Measurements from ENCODE around the gene EIF4A3. TPM values are rescaled to one million over a fixed set of nuclear protein-coding genes. Genes with fewer than 3 reads are reported as not detected.
A peak's percentile ranks its signal among the peaks of the same experiment; 100 is the strongest.

EIF4A3 gene
- total and polyA plus RNA-seq, 10 of the 15 experiments (the other 5 are each of a cell fraction or from before 2014, with no cell fraction given) = 53.3 to 225 (median 103) TPM

DNA sequence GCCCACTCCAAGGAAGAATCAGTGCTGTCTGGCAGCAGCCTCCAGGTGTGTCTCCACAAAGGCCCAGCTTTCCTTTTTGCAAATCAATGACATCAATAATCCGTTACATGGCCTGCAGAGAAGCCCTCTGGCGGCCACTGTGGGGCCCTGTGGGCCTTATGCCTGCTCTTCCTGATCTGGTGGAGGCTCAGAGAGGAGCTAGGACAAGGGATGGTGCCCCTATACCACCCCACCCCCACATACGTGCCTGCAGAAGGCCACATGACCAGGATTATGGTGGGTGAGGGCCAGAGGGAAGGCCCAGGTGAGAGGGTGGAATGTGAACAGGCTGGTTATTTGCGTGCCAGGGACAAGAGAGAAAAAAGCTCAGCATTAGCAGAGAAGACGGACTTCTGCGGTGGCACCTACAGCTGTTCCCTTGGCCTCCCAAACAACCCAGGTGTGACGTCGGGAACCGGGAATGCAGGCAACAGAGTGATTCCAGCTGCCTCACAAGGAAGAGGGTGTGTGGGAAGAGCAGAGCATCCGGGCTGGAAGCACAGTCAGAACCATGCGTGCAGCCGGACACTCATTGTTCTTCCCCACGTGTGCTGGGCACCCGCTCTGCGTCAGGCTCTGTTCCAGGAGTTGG is 22.5 kb downstream of the EIF4A3 start (continued):
- TF ChIP-seq, protein P1, sequence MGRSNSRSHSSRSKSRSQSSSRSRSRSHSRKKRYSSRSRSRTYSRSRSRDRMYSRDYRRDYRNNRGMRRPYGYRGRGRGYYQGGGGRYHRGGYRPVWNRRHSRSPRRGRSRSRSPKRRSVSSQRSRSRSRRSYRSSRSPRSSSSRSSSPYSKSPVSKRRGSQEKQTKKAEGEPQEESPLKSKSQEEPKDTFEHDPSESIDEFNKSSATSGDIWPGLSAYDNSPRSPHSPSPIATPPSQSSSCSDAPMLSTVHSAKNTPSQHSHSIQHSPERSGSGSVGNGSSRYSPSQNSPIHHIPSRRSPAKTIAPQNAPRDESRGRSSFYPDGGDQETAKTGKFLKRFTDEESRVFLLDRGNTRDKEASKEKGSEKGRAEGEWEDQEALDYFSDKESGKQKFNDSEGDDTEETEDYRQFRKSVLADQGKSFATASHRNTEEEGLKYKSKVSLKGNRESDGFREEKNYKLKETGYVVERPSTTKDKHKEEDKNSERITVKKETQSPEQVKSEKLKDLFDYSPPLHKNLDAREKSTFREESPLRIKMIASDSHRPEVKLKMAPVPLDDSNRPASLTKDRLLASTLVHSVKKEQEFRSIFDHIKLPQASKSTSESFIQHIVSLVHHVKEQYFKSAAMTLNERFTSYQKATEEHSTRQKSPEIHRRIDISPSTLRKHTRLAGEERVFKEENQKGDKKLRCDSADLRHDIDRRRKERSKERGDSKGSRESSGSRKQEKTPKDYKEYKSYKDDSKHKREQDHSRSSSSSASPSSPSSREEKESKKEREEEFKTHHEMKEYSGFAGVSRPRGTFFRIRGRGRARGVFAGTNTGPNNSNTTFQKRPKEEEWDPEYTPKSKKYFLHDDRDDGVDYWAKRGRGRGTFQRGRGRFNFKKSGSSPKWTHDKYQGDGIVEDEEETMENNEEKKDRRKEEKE (IDR thresholded peaks at IDR 0.05) = no peak
- peak; percentile 42 for TF ChIP-seq RAD21 (IDR thresholded peaks at IDR 0.05; ENCODE audit: insufficient read depth, low read depth, low read length)
- TF ChIP-seq EGR1 (IDR thresholded peaks at IDR 0.05; ENCODE audit: borderline replicate concordance in 1 of 2, low read depth in 2 of 2, low read length in 2 of 2) = no peak
- TF ChIP-seq SRF (IDR thresholded peaks at IDR 0.05; ENCODE audit: low read depth in 2 of 2, low read length in 2 of 2) = 0 out of 4 replicates have a peak, but pooled peaks of 1 of the 2 experiments have one; percentile 20
- TF ChIP-seq ZBED1 (IDR thresholded peaks at IDR 0.05; ENCODE audit: borderline replicate concordance) = no peak
- TF ChIP-seq, protein P2, sequence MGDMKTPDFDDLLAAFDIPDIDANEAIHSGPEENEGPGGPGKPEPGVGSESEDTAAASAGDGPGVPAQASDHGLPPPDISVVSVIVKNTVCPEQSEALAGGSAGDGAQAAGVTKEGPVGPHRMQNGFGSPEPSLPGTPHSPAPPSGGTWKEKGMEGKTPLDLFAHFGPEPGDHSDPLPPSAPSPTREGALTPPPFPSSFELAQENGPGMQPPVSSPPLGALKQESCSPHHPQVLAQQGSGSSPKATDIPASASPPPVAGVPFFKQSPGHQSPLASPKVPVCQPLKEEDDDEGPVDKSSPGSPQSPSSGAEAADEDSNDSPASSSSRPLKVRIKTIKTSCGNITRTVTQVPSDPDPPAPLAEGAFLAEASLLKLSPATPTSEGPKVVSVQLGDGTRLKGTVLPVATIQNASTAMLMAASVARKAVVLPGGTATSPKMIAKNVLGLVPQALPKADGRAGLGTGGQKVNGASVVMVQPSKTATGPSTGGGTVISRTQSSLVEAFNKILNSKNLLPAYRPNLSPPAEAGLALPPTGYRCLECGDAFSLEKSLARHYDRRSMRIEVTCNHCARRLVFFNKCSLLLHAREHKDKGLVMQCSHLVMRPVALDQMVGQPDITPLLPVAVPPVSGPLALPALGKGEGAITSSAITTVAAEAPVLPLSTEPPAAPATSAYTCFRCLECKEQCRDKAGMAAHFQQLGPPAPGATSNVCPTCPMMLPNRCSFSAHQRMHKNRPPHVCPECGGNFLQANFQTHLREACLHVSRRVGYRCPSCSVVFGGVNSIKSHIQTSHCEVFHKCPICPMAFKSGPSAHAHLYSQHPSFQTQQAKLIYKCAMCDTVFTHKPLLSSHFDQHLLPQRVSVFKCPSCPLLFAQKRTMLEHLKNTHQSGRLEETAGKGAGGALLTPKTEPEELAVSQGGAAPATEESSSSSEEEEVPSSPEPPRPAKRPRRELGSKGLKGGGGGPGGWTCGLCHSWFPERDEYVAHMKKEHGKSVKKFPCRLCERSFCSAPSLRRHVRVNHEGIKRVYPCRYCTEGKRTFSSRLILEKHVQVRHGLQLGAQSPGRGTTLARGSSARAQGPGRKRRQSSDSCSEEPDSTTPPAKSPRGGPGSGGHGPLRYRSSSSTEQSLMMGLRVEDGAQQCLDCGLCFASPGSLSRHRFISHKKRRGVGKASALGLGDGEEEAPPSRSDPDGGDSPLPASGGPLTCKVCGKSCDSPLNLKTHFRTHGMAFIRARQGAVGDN (IDR thresholded peaks at IDR 0.05) = no peak
- no peak for TF ChIP-seq SIX5 (IDR thresholded peaks at IDR 0.05; ENCODE audit: low read depth, low read length, severe bottlenecking)
- peak; percentile 36; the same call in 1 of the 2 replicates for TF ChIP-seq SMC3 (IDR thresholded peaks at IDR 0.05; ENCODE audit: borderline replicate concordance, low read length)
- TF ChIP-seq CBX5 (IDR thresholded peaks at IDR 0.05; ENCODE audit: low read depth) = no peak
- TF ChIP-seq, protein P3, sequence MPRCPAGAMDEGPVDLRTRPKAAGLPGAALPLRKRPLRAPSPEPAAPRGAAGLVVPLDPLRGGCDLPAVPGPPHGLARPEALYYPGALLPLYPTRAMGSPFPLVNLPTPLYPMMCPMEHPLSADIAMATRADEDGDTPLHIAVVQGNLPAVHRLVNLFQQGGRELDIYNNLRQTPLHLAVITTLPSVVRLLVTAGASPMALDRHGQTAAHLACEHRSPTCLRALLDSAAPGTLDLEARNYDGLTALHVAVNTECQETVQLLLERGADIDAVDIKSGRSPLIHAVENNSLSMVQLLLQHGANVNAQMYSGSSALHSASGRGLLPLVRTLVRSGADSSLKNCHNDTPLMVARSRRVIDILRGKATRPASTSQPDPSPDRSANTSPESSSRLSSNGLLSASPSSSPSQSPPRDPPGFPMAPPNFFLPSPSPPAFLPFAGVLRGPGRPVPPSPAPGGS (IDR thresholded peaks at IDR 0.05; ENCODE audit: borderline replicate concordance, insufficient read depth, low read depth, low read length, poor library complexity, severe bottlenecking) = no peak
- no peak for TF ChIP-seq ZNF622 (IDR thresholded peaks at IDR 0.05)
- TF ChIP-seq ETV6 (conservative IDR thresholded peaks at IDR 0.05 in 1 of 2, IDR thresholded peaks at IDR 0.05 in 1 of 2; ENCODE audit: borderline replicate concordance in 1 of 2, low read depth in 1 of 2) = no peak
- no peak for TF ChIP-seq KDM1A (IDR thresholded peaks at IDR 0.05; ENCODE audit: borderline replicate concordance)
- no peak for TF ChIP-seq HDAC2 (IDR thresholded peaks at IDR 0.05)
- no peak for TF ChIP-seq POLR2AphosphoS2 (IDR thresholded peaks at IDR 0.05; ENCODE audit: low read depth, low read length)
- TF ChIP-seq, protein P4, sequence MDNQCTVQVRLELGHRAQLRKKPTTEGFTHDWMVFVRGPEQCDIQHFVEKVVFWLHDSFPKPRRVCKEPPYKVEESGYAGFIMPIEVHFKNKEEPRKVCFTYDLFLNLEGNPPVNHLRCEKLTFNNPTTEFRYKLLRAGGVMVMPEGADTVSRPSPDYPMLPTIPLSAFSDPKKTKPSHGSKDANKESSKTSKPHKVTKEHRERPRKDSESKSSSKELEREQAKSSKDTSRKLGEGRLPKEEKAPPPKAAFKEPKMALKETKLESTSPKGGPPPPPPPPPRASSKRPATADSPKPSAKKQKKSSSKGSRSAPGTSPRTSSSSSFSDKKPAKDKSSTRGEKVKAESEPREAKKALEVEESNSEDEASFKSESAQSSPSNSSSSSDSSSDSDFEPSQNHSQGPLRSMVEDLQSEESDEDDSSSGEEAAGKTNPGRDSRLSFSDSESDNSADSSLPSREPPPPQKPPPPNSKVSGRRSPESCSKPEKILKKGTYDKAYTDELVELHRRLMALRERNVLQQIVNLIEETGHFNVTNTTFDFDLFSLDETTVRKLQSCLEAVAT (IDR thresholded peaks at IDR 0.05) = 0 out of 2 replicates have a peak, but pooled peaks have one; percentile 39
- TF ChIP-seq NFIC (IDR thresholded peaks at IDR 0.05; ENCODE audit: low read depth, low read length) = no peak
- TF ChIP-seq JUNB (IDR thresholded peaks at IDR 0.05) = no peak
